HCT116 (cell line): ENCODE data around the gene UBAP2. TPM values are rescaled to one million over a fixed set of nuclear protein-coding genes. Genes with fewer than 3 reads are reported as not detected.

Source experiments
- ATAC-seq: fragments of 200-7000 bp; cut with Tn5 transposase; 2 replicates; pipeline ENCODE4 v1.9.1; 2020; ENCODE audit warnings: mild to moderate bottlenecking, moderate library complexity
- BruUV-seq: library from RNA; stranded (reverse); fragments of 400-500 nt; replicated peaks from 2 replicates; lab custom pipeline; 2021; lab: Mats Ljungman, UMichigan
- CTCF ChIA-PET: fragments of 300-600 bp; sonication (Branson Sonifier 250); formaldehyde crosslinking; loops from one replicate; lab custom pipeline; 2021; ENCODE audit warnings: antibody characterized with exemption; lab: Charles Lee
- POLR2A ChIA-PET: fragments of 300-600, 350-600 bp; sonication (Branson Sonifier 250); formaldehyde crosslinking; loops from one replicate; lab custom pipeline; 2021; ENCODE audit warnings: antibody characterized with exemption; lab: Charles Lee
- RAD21 ChIA-PET, 2 experiments: fragments of 300-600 bp; sonication (Branson Sonifier 250); formaldehyde crosslinking; loops; one replicate each; lab custom pipeline; 2023; ENCODE audit warnings: low total read pairs in 2 of 2; ENCODE audit not compliant: uncharacterized antibody in 2 of 2, unreplicated experiment in 2 of 2, low non-redundant PET in 1 of 2; lab: Charles Lee
- DNase-seq: peaks from one replicate; pipeline ENCODE4 v3.0.0-alpha.2; 2010; ENCODE audit warnings: low read depth, low spot score
- H2AFZ ChIP-seq: fragments of 200-600 bp; shearing (Covaris generic), sonication (generic); 2 replicates; pipeline ENCODE4 v1.6.1; 2017; ENCODE audit warnings: low read depth, mixed run types, mixed read lengths, antibody characterized with exemption, low read length; ENCODE audit not compliant: poor library complexity, severe bottlenecking
- H3K27ac ChIP-seq: 2 replicates; pipeline ENCODE4 v1.5.1; 2012; ENCODE audit warnings: low read depth, low read length
- H3K27me3 ChIP-seq: fragments of 200-600 bp; sonication (generic); 2 replicates; pipeline ENCODE4 v1.6.1; 2016; ENCODE audit warnings: mixed run types, low read length, mixed read lengths; ENCODE audit not compliant: insufficient read depth
- H3K36me3 ChIP-seq, 2 experiments: fragments of 200-500 bp in 1 of 2; fragments of 200-600 bp in 1 of 2; sonication (Bioruptor generic) in 1 of 2; sonication (generic) in 1 of 2; 2 replicates each; pipeline versions ENCODE4 v1.5.1 to v1.6.1; 2014 to 2016; ENCODE audit warnings: low read length in 2 of 2, inconsistent platforms in 1 of 2, mixed read lengths in 1 of 2, mixed run types in 1 of 2; ENCODE audit not compliant: insufficient read depth in 2 of 2, control insufficient read depth in 1 of 2
- H3K4me1 ChIP-seq, 2 experiments: fragments of 200-600 bp in 1 of 2; sonication (generic) in 1 of 2; 2 replicates each; pipeline versions ENCODE4 v1.5.1 to v1.6.1; 2012 to 2017; ENCODE audit warnings: low read length in 2 of 2, inconsistent platforms in 1 of 2, mild to moderate bottlenecking in 1 of 2, mixed read lengths in 1 of 2, mixed run types in 1 of 2, moderate library complexity in 1 of 2; ENCODE audit not compliant: insufficient read depth in 2 of 2, control insufficient read depth in 1 of 2
- H3K4me2 ChIP-seq: fragments of 200-600 bp; sonication (generic); 2 replicates; pipeline ENCODE4 v1.6.1; 2017; ENCODE audit warnings: mixed run types, low read length, mixed read lengths
- H3K4me3 ChIP-seq, 2 experiments: fragments of 200-600 bp in 1 of 2; sonication (generic) in 1 of 2; replicated peaks in 1 of 2; 2 replicates each; pipeline ENCODE4 v1.5.1; 2011 to 2016; ENCODE audit warnings: low read length in 2 of 2, control low read depth in 1 of 2, low read depth in 1 of 2, mild to moderate bottlenecking in 1 of 2, mixed read lengths in 1 of 2, mixed run types in 1 of 2
- H3K79me2 ChIP-seq: fragments of 200-600 bp; sonication (generic); 2 replicates; pipeline ENCODE4 v1.6.1; 2017; ENCODE audit warnings: mild to moderate bottlenecking, mixed run types, low read length, moderate library complexity, mixed read lengths; ENCODE audit not compliant: insufficient read depth
- H3K9ac ChIP-seq: fragments of 200-600 bp; sonication (generic); 2 replicates; pipeline ENCODE4 v1.6.1; 2016; ENCODE audit warnings: low read length, mixed read lengths
- H3K9me2 ChIP-seq: fragments of 200-600 bp; sonication (generic), shearing (Covaris generic); 2 replicates; pipeline ENCODE4 v1.6.1; 2017; ENCODE audit warnings: mixed run types, mild to moderate bottlenecking, moderate library complexity; ENCODE audit not compliant: insufficient read depth
- H3K9me3 ChIP-seq, 2 experiments: fragments of 200-500 bp in 1 of 2; fragments of 200-600 bp in 1 of 2; sonication (Bioruptor generic) in 1 of 2; sonication (generic) in 1 of 2; 2 replicates each; pipeline ENCODE4 v1.6.1; 2014 to 2017; ENCODE audit warnings: low read length in 2 of 2, mixed read lengths in 2 of 2, inconsistent platforms in 1 of 2, low read depth in 1 of 2, mild to moderate bottlenecking in 1 of 2, mixed run types in 1 of 2, moderate library complexity in 1 of 2; ENCODE audit not compliant: control insufficient read depth in 1 of 2, insufficient read depth in 1 of 2
- H4K20me1 ChIP-seq: fragments of 200-600 bp; sonication (generic), shearing (Covaris generic); 2 replicates; pipeline ENCODE4 v1.6.1; 2017; ENCODE audit warnings: mixed run types, mild to moderate bottlenecking, moderate library complexity; ENCODE audit not compliant: insufficient read depth
- CBX3 ChIP-seq: IDR thresholded peaks from 2 replicates; pipeline ENCODE4 v1.6.1; 2012; ENCODE audit warnings: low read depth
- CEBPB ChIP-seq: IDR thresholded peaks from 2 replicates; pipeline ENCODE4 v1.6.1; 2012; ENCODE audit warnings: low read depth
- EGR1 ChIP-seq: IDR thresholded peaks from 2 replicates; pipeline ENCODE4 v1.6.1; 2012; ENCODE audit warnings: low read depth
- ELF1 ChIP-seq: IDR thresholded peaks from 2 replicates; pipeline ENCODE4 v1.6.1; 2012; ENCODE audit warnings: low read depth, borderline replicate concordance
- EZH2phosphoT487 ChIP-seq: fragments of 200-600 bp; IDR thresholded peaks from 2 replicates; pipeline ENCODE4 v1.6.1; 2018; ENCODE audit warnings: antibody characterized with exemption, borderline replicate concordance
- POLR2AphosphoS5 ChIP-seq: IDR thresholded peaks from 2 replicates; pipeline ENCODE4 v1.6.1; 2011; ENCODE audit warnings: mild to moderate bottlenecking, low read depth, low read length, moderate library complexity
- REST ChIP-seq: IDR thresholded peaks from 2 replicates; pipeline ENCODE4 v1.6.1; 2012; ENCODE audit warnings: low read depth
- ZFX ChIP-seq: fragments of 450-650 bp; IDR thresholded peaks from 2 replicates; pipeline ENCODE4 v1.6.1; 2017
- ZNF274 ChIP-seq: fragments of 200-500 bp; sonication (Bioruptor generic); IDR thresholded peaks from 2 replicates; pipeline ENCODE4 v1.6.1; 2014; ENCODE audit warnings: mild to moderate bottlenecking, low read depth, low read length, inconsistent platforms
- intact Hi-C: fragments of 100-400 bp; cut with micrococcal nuclease; formaldehyde crosslinking; loops from 2 replicates; pipeline ENCODE4 v1.10.0; 2022
- total RNA-seq: library from RNA; stranded (reverse); gene quantifications from one replicate; pipeline ENCODE4 v1.2.1, GENCODE V29; 2021; ENCODE audit not compliant: unreplicated experiment

UBAP2 gene
- total RNA-seq, 1 experiment from 2014 or later = 51.3 TPM

DNA sequence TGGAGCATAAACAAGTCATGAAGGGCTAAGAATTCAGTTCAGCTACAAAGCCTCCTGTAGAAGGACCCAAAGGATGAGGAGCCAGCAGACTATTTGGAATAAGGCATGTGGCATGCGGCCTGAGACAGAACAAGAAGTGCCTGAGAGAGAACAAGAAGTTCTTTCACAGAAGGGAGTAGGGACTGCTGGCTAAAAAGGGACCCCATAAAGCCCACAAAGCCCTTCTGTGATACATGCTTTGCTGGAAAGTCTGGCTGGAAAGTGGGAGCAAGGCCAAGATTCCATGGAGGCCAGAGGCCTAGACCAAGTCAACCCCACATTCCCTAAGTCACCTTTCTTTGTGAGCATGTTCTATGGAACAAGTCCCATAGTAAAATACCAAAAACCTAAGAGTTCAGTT is 35.9 kb upstream of the UBAP2 start:
- Histone ChIP-seq H3K9me2 (no peaks in the 10 kb centered on the region), H4K20me1 (no peaks in the 10 kb centered on the region), H3K4me2 (no peak overlapping the region), H3K4me3 (no peak overlapping the region), H3K27ac (no peak overlapping the region), H3K4me1 (no peaks in the 10 kb centered on the region; a peak in 1 of 4 replicates), H3K27me3 (no peaks in the 10 kb centered on the region), H3K9ac (no peak overlapping the region), H3K79me2 (no peaks in the 10 kb centered on the region), H3K9me3 (no peaks in the 10 kb centered on the region), H2AFZ (no peak overlapping the region), H3K36me3 (peaks cover 28 to 29% of the 10 kb centered on the region in 2 experiments)
- CTCF ChIA-PET = interaction anchor here (2.7 kb wide), 1 partner anchor 11 kb away, joined by 17 read pairs; no protein-coding TSS in a partner anchor
- BruUV-seq = no TSS peak
- RAD21 ChIA-PET = no interaction called here
- ATAC-seq (no peak), DNase-seq (no peak)
- intact Hi-C loops = no loop called here
- no peak for TF ChIP-seq POLR2AphosphoS5
- TF ChIP-seq ELF1 = no peak
- TF ChIP-seq ZNF274 = no peak
- no peak for TF ChIP-seq ZFX
- no peak for TF ChIP-seq CBX3
- TF ChIP-seq REST = no peak
- TF ChIP-seq EZH2phosphoT487 = no peak
- no peak for TF ChIP-seq EGR1
- no peak for TF ChIP-seq CEBPB
- POLR2A ChIA-PET = no interaction called here
